ENCODE results near the gene SND1.

GRCh38 chr7:127794136-127794535, 142.1 kb downstream of the SND1 start:
- TF ChIP-seq POLR2A (IDR thresholded peaks at IDR 0.05; ENCODE audit: low read length) (no peak), GATA1 (IDR thresholded peaks at IDR 0.05; ENCODE audit: low read depth, low read length) (no peak)

All from erythroblast (primary cell).